Keratinocyte (primary cell): ENCODE results near the gene TAF1C. TPM values are rescaled to one million over a fixed set of nuclear protein-coding genes. Genes with fewer than 3 reads are reported as not detected.

ENCODE experiments used
- DNase-seq: peaks from one replicate; pipeline ENCODE4 v3.0.0-alpha.2; 2011; ENCODE audit warnings: low read depth, missing footprints, low spot score
- FAIRE-seq: peaks from 2 replicates; lab custom pipeline; 2011; peaks lifted over from hg19 to GRCh38; lab: Jason Lieb, UNC
- H2AFZ ChIP-seq: 2 replicates; pipeline ENCODE4 v1.6.0; 2012; ENCODE audit warnings: low read length, control low read depth, inconsistent platforms; ENCODE audit not compliant: control insufficient read depth
- H3K27ac ChIP-seq: 2 replicates; pipeline ENCODE4 v1.5.1; 2011; ENCODE audit warnings: low read length; ENCODE audit not compliant: control insufficient read depth, insufficient read depth
- H3K27me3 ChIP-seq: 3 replicates; pipeline ENCODE4 v1.6.0; 2011; ENCODE audit warnings: low read length; ENCODE audit not compliant: control insufficient read depth, insufficient read depth; ENCODE audit errors: extremely low read depth
- H3K36me3 ChIP-seq, 2 experiments: 2 replicates in 1 of 2; 3 replicates in 1 of 2; pipeline ENCODE4 v1.5.1; 2011; ENCODE audit warnings: low read length in 2 of 2, mild to moderate bottlenecking in 1 of 2; ENCODE audit not compliant: control insufficient read depth in 2 of 2, insufficient read depth in 2 of 2; ENCODE audit errors: extremely low read depth in 1 of 2
- H3K4me1 ChIP-seq: 3 replicates; pipeline ENCODE4 v1.5.1; 2011; ENCODE audit warnings: low read length; ENCODE audit not compliant: control insufficient read depth, insufficient read depth; ENCODE audit errors: extremely low read depth
- H3K4me2 ChIP-seq: 3 replicates; pipeline ENCODE4 v1.6.0; 2011; ENCODE audit warnings: low read depth, low read length; ENCODE audit not compliant: control insufficient read depth, insufficient read depth; ENCODE audit errors: extremely low read depth
- H3K4me3 ChIP-seq, 3 experiments: fragments of 200-600 bp in 1 of 3; sonication (generic) in 1 of 3; 2 replicates in 2 of 3; 3 replicates in 1 of 3; pipeline ENCODE4 v1.5.1; 2011 to 2016; ENCODE audit warnings: low read length in 3 of 3, mild to moderate bottlenecking in 3 of 3, control low read depth in 2 of 3, inconsistent platforms in 1 of 3, low read depth in 1 of 3, mixed read lengths in 1 of 3, mixed run types in 1 of 3, moderate library complexity in 1 of 3; ENCODE audit not compliant: control insufficient read depth in 2 of 3, insufficient read depth in 2 of 3; ENCODE audit errors: extremely low read depth in 1 of 3
- H3K79me2 ChIP-seq: 2 replicates; pipeline ENCODE4 v1.6.0; 2012; ENCODE audit warnings: low read length; ENCODE audit not compliant: control insufficient read depth, insufficient read depth
- H3K9ac ChIP-seq: 3 replicates; pipeline ENCODE4 v1.6.0; 2011; ENCODE audit warnings: low read length; ENCODE audit not compliant: control insufficient read depth, insufficient read depth; ENCODE audit errors: extremely low read depth
- H3K9me1 ChIP-seq: 3 replicates; pipeline ENCODE4 v1.6.0; 2011; ENCODE audit warnings: low read length; ENCODE audit not compliant: control insufficient read depth, insufficient read depth; ENCODE audit errors: extremely low read depth
- H3K9me3 ChIP-seq: 2 replicates; pipeline ENCODE4 v1.5.1; 2012; ENCODE audit warnings: low read depth, low read length; ENCODE audit not compliant: control insufficient read depth
- H4K20me1 ChIP-seq: 3 replicates; pipeline ENCODE4 v1.6.0; 2011; ENCODE audit warnings: low read length; ENCODE audit not compliant: control insufficient read depth, insufficient read depth; ENCODE audit errors: extremely low read depth
- EZH2 ChIP-seq: IDR thresholded peaks from one replicate; pipeline ENCODE4 v1.6.1; 2012; ENCODE audit warnings: inconsistent platforms, mild to moderate bottlenecking, low read length, moderate library complexity
- dilution Hi-C: fragments of 300-500 bp; cut with MboI; formaldehyde crosslinking; loops from one replicate; pipeline ENCODE4 v1.7.0; 2020; ENCODE audit warnings: low sequenced_read_pairs; ENCODE audit not compliant: extremely low pct_ligation_motif_present
- polyA plus RNA-seq, 5 experiments: library from polyadenylated mRNA; depleted of rRNA in 3 of 5; stranded (reverse) in 3 of 5; stranded (forward) in 1 of 5; unstranded in 1 of 5; fragments of >200 nt; gene quantifications; 1 replicate in 1 of 5; 2 replicates in 3 of 5; 3 replicates in 1 of 5; pipeline versions ENCODE4 v1.2.1 to v1.2.3, GENCODE V29; 2011 to 2012; ENCODE audit warnings: missing spikeins in 2 of 5, low read depth in 1 of 5, low replicate concordance in 1 of 5
- TF ChIP-seq, protein P1 (sequence below), 3 experiments: IDR thresholded peaks in 1 of 3; conservative IDR thresholded peaks in 1 of 3; optimal IDR thresholded peaks in 1 of 3; 2 replicates in 2 of 3; 3 replicates in 1 of 3; pipeline versions ENCODE3 to v1.5.1; 2011; ENCODE audit warnings: low read length in 3 of 3, mild to moderate bottlenecking in 3 of 3, moderate library complexity in 2 of 3, control low read depth in 1 of 3, inconsistent platforms in 1 of 3; ENCODE audit not compliant: insufficient read depth in 2 of 3; ENCODE audit errors: extremely low read depth in 1 of 3

Gene TAF1C
- polyA plus RNA-seq, 1 donor (not counting 4 experiments of a cell fraction or from before 2014, with no cell fraction given): 6.5 TPM

DNA sequence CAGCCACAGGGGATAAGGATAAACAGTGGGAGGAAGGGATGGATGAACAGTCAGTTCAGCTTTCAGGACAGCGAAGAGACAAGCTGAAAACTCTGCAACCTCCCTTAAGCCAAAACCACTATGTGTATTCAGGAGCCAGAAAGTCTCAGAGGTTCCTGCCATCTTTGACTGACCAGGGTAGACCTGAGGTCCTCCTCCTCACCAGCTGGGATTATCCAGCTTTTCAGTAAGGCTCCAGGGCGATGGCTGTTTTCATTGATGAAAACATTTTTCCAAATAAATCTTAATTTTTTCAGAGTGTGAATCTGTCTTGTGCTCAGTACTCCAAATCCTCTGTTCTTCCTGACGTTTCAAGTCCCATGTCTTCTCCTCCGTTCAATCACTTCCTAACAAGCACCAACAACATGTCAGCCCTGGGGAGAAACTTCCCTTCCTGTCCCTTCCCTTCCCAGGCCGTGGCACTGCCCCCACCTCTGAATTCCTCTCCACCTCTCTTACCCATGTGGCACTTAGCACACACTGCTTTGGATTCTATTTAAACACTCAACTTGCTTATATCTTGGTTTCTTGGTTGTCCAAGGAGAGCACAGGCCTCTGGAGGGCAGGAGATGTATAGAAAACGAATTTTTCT is 47.1 kb downstream of the TAF1C start:
- Histone ChIP-seq H3K9me1 (no peaks in the 10 kb centered on the region), H3K9ac (no peak overlapping the region), H2AFZ (no peak overlapping the region), H3K4me2 (no peak overlapping the region), H3K27me3 (no peaks in the 10 kb centered on the region), H3K4me1 (no peaks in the 10 kb centered on the region), H3K9me3 (no peaks in the 10 kb centered on the region), H3K27ac (no peak overlapping the region), H3K4me3 (no peak overlapping the region), H3K79me2 (no peaks in the 10 kb centered on the region), H4K20me1 (no peaks in the 10 kb centered on the region), H3K36me3 (no peaks in the 10 kb centered on the region)
- DNase-seq (no peak), FAIRE-seq (no peak)
- no peak for TF ChIP-seq EZH2
- TF ChIP-seq, protein P1, sequence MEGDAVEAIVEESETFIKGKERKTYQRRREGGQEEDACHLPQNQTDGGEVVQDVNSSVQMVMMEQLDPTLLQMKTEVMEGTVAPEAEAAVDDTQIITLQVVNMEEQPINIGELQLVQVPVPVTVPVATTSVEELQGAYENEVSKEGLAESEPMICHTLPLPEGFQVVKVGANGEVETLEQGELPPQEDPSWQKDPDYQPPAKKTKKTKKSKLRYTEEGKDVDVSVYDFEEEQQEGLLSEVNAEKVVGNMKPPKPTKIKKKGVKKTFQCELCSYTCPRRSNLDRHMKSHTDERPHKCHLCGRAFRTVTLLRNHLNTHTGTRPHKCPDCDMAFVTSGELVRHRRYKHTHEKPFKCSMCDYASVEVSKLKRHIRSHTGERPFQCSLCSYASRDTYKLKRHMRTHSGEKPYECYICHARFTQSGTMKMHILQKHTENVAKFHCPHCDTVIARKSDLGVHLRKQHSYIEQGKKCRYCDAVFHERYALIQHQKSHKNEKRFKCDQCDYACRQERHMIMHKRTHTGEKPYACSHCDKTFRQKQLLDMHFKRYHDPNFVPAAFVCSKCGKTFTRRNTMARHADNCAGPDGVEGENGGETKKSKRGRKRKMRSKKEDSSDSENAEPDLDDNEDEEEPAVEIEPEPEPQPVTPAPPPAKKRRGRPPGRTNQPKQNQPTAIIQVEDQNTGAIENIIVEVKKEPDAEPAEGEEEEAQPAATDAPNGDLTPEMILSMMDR (optimal IDR thresholded peaks at IDR 0.05 in 1 of 3, IDR thresholded peaks at IDR 0.05 in 1 of 3, conservative IDR thresholded peaks at IDR 0.05 in 1 of 3; ENCODE audit: extremely low read depth in 1 of 3, insufficient read depth in 2 of 3, low read length in 3 of 3): no peak
- dilution Hi-C loops: no loop called here

DNA sequence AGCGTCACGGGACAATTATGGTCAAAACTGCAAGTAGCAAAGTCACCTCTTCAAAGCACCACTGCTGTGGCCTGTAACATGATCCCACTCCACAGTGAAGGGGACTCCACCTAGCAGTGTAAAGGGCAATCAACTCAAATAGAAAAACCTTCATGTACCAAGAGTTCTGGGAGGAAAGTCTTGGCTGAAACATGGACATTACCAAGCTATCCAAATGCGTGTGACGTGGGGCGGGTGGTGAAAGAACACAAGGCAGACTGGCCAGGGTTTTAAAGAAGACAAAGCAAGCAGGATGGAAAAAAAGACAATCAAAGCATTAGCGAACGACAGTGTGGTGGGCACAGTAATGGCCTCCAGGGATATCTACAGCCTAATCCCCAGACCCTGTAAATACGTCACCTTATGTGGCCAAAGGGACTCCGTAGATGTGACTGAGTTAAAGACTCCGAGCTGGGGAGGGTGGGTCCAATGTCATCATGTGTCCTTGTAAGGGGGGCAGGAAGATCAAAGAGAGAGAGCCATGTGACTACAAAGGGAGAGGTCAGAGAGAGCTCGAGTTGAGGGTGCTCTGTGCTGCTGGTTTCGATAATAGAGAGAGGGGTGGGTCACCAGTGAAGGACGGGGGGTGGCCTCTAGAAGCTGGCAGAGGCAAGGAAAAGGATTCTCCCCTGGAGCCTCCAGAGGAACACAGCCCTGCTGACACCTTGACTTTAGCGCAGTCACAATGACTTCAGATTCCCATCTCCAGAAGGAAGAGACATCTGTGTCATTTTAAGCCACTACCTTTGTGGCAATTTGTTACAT is 47.8 kb downstream of the TAF1C start:
- DNase-seq: no peak
- H2AFZ ChIP-seq: no peak overlapping the region
- FAIRE-seq: no peak
- dilution Hi-C loops: no loop called here
- H4K20me1 ChIP-seq: no peaks in the 10 kb centered on the region
- H3K79me2 ChIP-seq: no peaks in the 10 kb centered on the region
- H3K4me2 ChIP-seq: no peak overlapping the region
- no peaks in the 10 kb centered on the region for H3K36me3 ChIP-seq
- H3K27me3 ChIP-seq: no peaks in the 10 kb centered on the region
- H3K9me3 ChIP-seq: no peaks in the 10 kb centered on the region
- no peak overlapping the region for H3K9ac ChIP-seq
- no peak overlapping the region for H3K27ac ChIP-seq
- no peaks in the 10 kb centered on the region for H3K9me1 ChIP-seq
- H3K4me3 ChIP-seq: no peak overlapping the region
- TF ChIP-seq EZH2: no peak
- TF ChIP-seq, protein P1 (optimal IDR thresholded peaks at IDR 0.05 in 1 of 3, IDR thresholded peaks at IDR 0.05 in 1 of 3, conservative IDR thresholded peaks at IDR 0.05 in 1 of 3; ENCODE audit: extremely low read depth in 1 of 3, insufficient read depth in 2 of 3, low read length in 3 of 3): no peak
- H3K4me1 ChIP-seq: no peaks in the 10 kb centered on the region
